Raji (cell line): ENCODE measurements around the gene ARHGAP26.

ENCODE experiments used
- POLR2A ChIP-seq: IDR thresholded peaks from 2 replicates; pipeline ENCODE4 v1.6.1; 2011; ENCODE audit warnings: low read depth, low read length, control low read depth; ENCODE audit not compliant: insufficient read depth

ARHGAP26 gene

DNA sequence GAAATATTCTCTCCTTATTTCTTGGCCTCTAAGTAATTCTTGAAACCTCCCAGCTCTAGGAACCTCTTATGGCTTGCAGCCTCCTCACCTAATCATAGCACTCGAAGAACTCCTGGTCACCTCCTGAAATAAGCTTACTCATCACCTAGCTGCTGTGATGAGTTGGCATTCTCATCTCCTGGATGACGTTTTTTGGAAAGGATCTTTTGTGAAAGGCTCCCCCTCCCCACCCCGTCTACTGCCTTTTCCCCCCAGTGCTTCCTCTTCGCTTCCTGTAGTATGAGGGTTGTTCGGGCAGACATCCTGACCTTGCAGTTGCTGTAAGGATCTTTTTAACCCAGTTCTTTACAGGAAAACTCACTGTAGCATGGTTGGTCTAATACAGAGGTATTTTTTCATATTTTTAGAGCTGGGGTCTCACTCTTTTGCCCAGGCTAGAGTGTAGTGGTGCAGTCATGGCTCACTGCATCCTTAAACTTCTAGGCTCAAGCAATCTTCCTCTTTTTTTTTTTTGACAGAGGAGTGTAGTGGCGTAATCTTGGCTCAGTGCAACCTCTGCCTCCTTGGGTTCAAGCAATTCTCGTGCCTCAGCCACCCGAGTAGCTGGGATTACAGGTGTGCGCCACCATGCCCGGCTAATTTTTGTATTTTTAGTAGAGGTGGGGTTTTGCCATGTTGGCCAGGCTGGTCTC lies 41.8 kb downstream of the ARHGAP26 start:
- TF ChIP-seq POLR2A, result no peak

DNA sequence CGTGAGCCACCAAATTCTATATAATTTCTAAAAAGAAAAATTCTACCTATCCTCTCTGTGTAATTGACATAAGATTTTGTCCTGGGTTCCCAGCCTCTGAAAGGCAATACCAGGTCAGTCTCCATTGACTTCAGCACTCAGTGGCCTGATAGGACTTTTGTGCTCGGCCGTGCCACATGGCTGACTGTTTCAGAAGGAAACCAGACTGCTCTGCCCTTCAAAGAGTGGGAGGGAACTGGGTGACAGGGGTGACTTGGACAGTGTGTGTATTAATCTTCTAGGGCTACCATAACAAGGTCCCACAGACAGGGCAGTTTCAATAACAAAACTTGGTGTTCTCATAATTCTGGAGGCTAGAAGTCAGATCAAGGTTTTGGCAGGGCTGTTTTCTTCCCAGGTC lies 43.0 kb downstream of the ARHGAP26 start:
- no peak for TF ChIP-seq POLR2A

DNA sequence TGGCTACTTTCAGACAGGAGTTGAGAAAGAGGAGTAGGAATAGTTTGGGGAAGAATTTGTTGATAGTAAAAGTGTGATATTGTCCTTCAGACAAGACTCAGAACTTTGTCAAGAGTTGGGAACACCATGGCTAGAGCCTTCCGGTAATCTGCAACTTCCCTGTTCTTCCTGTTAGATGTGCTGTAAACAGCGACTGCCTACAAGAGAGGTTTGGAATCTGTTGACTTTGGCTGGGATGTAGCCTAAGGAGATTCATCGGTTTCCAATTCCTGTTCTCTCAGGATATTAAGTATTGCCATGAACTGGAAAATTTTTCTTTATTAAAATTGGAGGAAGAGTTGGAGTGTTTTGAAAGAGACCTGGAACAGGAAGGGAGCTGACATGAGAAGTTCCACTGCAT lies 43.9 kb downstream of the ARHGAP26 start:
- no peak for TF ChIP-seq POLR2A

DNA sequence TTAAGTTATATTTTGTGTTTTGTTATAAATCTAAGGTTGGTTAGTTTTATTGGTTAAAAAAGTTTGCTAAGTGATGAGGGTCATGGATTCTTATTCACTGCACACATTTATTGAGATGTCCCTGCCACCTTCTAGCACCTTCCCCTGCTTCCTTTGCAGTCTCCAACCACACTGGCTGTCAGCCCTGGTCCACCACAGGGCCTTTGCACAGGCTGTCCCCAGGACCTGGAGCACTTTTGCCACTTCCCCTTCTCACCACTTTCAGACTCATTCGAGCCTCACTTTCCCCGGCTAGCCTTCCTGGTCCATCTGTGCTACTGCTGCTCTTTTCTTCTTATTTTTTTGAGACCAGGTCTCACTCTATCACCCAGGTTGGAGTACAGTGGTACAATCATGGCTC lies 45.3 kb downstream of the ARHGAP26 start:
- no peak for TF ChIP-seq POLR2A

DNA sequence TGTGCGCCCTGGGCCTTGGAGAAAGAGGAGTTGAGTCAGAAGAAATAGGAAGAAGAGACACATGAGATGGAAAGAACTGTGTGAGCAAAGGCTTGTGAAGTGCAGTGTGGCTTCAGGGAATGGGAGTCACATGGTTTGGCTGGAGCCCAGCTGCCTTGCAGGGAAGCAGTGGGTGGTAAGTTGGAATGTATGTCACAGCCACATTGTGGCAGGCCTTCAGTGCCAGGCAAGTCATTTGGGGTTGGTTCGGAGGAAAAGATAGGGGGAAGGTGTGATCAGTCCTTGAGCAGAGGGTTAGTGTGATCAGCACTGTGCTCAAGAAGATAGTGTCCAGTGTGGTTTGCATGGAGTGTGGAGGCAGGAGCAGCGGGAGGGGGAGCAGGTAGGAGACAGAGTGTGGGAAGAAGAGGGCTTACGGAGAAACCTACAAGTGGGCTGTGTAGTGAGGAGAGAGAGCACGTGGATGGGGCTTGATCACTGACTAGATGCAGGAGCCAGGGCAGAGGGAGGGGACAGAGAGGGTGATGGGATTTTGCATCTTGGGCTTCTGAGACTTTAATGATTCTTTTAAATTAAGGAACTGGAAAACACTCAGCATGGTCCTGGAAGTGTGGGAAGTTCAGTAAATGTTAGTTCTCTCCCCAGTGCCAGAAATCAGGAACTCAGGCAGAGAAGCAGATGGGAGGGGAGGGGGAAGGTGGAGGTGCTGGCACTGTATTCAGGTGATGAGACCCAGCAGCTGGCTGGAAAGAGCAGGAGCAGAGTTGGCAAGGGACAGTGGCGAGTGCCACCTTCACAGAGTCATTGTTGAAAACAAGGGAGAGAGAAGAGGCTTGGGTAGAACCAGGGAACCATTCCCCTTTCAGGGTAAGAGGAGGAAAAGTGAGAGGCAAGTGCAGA lies 46.6 kb downstream of the ARHGAP26 start:
- TF ChIP-seq POLR2A, result no peak

DNA sequence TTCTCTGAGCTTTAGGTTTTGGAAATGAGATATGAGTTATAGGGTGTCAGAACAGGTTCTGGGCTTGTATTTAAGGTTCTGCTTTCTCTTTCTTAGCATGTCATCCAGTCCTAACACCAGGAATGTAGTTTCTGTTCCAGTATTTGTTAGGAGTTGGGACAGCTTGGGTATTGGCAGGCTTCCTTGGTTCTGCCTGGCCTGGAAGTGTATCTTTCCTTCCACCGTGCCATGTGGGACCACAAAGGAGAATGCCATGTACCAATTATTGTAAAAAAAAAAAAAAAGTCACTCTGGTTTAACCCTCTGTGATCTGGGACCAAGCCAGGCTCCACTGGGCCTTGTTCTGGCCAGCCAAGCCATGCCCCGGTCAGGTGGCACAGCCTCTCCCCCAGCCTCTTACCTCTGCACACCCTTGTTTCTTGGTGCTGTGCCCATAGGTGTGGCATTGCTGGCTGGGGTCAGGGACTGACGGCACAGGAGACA lies 47.8 kb downstream of the ARHGAP26 start:
- TF ChIP-seq POLR2A, result no peak

DNA sequence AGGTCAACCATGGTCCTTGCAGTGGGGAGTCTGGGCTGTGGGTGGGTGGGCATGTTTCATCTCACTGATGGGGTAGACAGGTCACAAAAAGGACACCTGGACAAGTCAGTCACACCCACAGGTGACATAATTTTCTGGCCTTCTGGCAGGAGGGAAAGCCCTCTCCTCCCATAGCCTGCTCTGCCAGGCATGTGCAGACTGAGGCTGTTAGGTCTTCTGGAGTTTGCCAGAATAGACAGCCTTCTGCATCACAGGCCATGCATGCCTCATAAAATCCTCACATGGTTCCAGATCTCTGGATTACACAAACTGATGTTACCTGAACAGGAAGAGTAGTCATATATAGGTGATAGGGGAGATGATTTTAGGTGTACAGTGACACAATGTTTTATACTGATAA lies 49.1 kb downstream of the ARHGAP26 start:
- no peak for TF ChIP-seq POLR2A

DNA sequence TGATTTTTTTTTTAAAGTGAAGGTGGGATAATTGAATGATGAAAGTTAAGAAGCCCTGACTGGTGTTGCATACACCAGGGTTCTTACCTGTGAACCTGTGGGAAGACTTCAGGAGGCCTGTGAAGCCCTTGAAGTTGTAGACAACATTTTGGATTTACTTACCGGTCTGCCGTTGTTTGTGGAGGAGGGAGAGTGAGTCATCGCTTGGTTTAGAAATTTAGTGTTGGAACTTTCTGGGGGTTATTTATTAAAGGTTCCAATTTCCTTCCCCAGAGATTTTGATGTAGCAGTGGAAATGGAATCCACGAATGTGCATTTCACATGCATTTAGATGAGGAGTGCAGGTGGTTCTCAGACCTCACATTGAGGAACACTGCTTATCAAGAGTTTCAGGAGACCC lies 49.6 kb downstream of the ARHGAP26 start:
- TF ChIP-seq POLR2A, result no peak

DNA sequence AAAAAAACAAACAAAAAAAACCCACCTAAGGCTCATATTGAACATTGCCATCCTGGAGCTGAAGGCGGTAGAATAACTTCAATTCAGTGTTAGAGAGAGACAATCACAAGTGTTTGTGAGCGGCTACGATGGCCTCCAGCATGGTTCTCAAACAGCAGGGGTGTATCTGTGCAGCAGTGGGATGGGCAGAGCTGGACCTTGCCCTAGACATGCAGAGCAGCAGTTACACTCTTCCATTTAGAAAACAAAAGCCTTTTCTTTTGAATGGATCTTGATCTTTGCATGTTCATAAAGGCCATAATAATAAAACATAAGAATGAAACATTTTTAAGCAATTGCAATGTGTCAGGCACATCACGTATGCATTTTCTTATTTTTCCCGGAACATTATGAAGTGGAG lies 50.3 kb downstream of the ARHGAP26 start:
- TF ChIP-seq POLR2A, result no peak

DNA sequence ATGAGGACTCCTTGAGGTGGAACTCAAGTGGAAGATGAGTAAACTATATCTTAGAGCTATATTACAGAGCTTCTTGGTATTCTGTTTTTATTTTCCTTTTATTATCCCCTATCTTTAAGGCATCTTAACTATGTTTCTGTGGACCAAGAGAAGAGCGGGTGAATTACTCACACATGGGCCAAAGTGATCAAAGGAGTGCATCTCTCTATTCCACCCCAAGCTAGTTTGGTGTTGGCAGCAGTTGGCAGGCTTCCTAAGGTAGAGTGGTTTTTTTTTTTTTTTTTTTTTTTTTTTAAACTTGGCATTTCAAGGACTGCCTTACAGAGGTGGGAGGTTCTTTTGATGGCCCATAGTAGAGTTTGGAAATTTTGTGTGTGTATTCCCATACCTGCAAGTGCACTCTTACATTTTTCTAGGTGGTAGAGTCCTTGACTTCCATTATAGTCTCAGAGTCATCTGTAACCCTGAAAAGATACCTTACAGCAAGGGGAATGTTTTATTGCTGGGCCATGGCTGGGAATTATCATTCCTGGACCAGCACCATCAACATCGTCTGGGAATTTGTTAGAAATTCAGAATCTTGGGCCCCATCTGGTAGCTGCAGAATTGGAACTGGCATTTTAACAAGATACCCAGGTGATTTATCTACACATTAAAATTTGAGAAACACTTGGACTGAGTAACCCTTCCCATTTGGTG lies 51.0 kb downstream of the ARHGAP26 start:
- no peak for TF ChIP-seq POLR2A

DNA sequence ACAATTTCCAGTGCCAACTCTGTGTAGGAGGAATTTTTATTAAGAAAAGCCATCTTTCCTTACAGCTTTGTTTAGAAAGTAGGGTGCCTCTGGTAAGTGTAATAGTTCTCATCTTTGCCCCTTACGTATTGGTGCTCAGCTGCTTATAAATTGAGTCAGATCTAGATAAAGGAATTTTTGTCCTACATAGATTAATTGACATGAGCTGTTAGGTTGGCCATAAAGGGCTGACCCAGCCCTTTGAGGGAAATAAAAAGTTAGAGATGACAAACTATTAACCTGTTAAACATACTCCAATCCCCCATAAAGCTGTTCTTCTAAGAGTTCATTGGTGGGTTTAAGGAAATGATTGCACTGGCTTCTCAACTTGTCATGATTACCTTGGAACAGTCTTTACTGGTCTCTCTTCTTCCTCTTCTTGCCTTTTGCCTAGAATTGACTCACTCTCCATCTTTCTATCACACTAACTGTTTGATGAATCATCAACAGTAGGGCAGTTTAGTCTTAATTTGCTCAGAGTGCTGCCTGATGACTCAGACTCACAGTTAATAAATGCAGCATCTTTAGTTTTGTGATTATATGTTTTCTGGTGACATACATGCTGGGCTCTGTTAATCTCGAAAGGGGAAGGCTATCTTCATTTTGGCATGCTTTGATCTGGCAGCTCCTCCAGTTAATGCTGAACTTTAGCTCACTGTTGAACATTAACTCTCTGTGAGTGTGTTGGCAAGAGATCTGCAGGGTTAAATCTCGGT lies 51.7 kb downstream of the ARHGAP26 start:
- no peak for TF ChIP-seq POLR2A

DNA sequence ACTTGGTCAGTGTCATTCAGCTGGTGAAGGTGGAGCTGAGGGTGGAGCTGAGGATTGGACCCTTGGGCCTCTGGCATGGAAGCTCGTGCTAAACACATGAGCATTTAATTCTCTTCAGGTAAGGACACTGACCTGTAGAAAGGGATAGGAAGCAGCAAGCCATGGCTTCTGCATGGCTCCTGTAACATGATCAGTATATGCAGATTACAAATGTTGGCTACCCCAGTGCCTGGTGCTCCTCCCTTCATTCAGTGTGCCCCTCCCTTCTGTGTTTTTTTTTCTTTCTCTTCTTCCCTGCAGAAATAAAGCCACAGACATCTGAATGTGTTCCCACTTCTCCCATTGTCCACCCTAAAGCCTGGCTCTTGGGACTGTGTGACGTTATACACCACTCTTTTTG lies 52.9 kb downstream of the ARHGAP26 start:
- no peak for TF ChIP-seq POLR2A

DNA sequence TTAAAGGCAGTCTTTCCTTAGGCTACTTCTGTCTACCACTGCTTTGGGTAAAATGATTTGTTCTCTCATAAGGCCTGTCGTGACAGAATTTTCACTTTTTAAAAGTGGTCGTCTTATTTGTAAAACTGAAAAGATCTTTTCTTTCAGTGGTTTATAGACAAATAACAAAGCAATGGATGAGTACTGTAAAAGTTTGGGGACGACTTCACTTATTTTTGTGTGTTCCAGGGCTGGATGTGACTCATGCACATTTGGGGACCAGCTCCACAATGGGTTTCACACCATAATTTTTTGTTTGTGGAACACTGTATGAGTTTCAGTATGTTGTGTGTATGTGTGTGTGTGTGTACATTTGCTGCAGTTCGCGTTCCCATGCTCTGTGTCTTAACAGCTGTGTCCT lies 53.6 kb downstream of the ARHGAP26 start:
- no peak for TF ChIP-seq POLR2A

DNA sequence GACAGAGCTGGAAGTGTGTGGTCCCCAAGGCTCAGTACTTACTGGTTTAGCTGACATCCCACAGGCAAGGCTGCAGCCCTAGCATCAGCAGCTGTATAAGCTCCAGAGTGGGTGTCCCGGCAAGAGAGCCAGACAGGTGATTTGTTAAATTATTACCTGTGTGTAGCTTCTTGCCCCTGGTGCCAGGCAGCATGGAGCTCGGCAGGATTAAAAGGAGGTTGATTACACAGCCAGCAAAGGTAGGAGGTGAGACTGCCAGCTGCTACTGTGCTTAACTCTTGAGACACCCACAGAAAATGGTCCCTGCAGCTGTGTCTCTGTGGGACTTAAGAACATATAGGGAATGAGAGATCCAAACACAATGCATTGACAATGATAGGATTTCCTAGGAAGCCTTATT lies 54.2 kb downstream of the ARHGAP26 start:
- no peak for TF ChIP-seq POLR2A
